Activated naive CD4-positive, alpha-beta T cell treated with anti-CD3 and anti-CD28 coated beads, Interleukin-2, amount 50 U/mL, for 16 hours (primary cell): Measurements from ENCODE around the gene LHFPL3.

Source experiments
- DNase-seq: peaks from one replicate; pipeline ENCODE4 v3.0.0-alpha.2; 2020

The LHFPL3 gene

DNA sequence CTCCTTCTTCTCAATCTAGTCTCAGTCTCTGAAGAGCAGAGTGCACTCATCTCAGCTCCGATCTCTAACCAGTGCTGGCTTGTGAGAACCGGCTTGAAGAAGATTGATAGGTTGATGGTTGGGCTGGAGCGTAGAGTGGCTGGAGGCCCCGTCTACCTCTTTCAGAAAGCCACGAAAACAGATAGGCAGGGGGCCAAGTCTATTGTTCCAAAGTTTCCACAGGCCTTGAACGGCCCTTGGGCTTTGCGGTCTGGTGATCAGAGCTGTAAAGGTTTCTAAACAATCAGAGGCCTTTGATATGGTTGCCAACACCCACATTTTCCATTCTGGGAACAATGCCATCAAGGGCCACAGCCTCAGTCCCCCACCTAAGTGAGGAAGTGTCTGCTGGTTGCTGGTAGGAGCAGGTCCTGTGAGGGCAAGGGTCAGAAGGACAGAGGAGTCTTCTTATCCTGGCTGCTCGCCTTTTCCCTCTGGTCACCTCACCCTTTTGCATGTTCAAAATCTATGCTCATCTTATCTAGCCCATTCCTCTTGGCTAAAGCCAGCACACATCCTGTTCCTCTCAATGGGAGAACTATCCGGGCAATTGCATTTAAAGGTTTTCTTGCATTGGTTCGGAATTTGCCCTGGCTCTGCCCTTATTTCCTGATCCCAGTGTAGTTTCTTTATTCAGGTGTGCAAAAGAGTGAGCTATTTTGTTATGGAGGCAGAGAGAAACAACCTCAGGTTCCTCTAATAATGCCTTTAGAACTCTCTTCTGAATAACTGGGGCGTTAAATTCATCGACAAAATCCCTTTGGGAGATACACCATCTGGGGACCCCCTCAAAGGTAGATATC is 615.3 kb downstream of the LHFPL3 start:
- peak; percentile 30 for DNase-seq

DNA sequence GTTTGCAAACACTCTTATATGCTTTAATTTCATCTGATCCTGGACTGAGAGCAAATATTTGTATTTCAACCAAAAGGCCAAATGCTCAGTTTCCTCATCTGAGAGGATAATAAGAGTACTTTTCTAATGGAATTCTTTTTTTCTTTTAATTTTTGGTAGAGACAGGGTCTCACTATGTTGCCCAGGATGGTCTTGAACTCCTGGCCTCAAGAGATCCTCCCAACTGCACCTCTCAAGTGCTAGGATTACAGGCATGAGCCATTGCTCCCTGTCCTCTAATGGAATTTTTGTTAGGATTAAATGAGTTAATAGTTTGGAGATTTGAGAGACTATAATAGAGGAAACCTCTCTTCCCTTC is 617.2 kb downstream of the LHFPL3 start:
- DNase-seq: no peak

DNA sequence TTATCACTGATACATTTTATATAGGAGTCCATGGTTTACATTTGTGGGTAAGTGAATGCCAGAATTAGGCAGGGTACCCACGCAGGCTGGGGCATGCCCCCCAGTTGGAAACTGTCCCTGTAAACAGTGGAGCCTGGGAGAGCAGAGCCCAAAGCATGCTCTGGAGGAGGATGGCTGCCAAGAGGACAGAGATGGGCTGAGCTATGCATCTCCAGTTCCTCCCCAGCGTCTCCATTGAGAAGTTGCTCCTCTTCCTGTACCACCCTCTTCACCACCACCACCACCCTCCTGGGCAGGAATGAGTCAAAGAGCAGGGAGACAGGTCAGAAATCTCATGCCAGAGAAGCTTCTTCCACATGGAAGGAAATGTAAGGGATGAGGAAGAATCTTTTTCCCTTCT is 617.9 kb downstream of the LHFPL3 start:
- DNase-seq: no peak

DNA sequence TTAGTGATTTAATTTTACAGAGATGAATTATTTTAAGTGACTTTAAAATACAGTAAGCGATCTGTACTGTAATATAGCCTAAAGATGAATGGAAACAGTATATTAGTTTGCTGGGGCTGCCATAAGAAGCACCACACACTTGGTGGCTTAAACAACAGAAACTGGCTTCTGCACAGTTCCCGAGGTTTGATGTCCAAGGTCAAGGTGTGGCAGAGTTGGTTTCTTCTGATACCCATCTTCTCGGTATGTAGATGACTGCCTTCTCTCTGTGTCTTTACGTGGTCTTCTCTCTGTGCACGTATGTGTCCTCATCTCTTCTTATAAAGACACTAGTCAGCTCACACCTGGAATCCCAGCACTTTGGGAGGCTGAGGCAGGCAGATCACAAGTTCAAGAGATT is 621.6 kb downstream of the LHFPL3 start:
- DNase-seq: no peak

DNA sequence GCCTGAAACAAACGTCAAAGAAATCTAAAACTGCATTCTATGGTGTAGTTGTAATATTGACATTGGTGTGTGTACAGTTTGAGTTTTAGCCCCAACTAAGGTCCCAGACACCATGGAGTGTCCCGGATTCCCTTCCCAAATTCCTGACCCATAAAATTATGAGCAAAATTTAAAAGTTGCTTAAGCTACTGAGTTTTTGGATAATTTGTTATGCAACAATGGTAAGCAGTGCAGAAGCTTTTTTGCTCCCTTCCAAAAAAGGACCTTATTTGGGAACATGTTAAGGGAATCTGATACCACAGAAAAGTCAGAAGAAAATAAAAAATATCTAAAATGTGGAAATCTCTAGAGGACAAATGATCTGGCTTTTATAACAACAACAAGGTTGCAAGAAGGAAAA is 622.4 kb downstream of the LHFPL3 start:
- DNase-seq: no peak

DNA sequence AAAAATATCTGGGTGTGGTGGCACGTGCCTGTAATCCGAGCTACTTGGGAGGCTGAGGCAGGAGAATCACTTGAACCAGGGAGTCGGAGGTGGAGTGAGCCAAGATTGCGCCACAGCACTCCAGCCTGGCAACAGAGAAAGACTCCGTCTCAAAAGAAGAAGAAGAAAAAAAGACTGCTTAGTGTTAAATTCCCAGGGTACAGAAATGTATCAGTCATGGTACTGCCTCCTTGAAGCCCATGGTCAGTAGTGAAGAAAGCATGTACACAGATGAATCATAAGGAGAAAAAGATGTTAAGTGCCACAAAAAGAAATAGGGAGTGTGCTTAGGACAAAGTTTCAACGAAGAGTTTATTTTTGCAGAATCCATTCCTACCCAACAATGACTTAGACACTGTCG is 623.1 kb downstream of the LHFPL3 start:
- DNase-seq: no peak

DNA sequence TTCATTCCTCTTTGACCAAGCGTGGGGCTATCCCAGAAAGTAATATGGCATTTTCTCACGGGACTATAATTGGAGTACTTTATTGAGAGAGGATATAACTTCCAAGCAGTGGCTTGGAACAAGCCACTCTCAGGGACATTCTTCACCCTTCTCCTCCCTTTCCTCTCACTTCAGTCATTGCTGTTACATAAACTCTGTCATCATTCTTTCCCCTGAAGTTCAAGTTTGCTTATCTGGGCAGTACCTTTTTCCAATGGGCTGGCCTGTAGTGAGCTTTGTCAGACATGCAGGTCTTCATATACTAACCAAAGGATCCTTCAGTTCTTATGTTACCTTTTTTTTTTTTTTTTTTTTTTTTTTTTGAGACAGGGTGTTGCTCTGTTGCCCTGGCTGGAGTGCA is 626.9 kb downstream of the LHFPL3 start:
- no peak for DNase-seq
